Heart left ventricle (tissue), 13 donors: ENCODE measurements around the gene CEACAM4.

Experiments used
- POLR2A ChIP-seq, 2 donors: fragments of 450-650 bp; IDR thresholded peaks; one replicate each; pipeline ENCODE4 v1.6.1; 2017; ENCODE audit warnings: antibody characterized with exemption in 2 of 2, mild to moderate bottlenecking in 2 of 2, moderate library complexity in 2 of 2
- TF ChIP-seq, protein P1 (sequence below), 12 donors: fragments of 200-600 bp; sonication (generic) in 4 of 12; IDR thresholded peaks; one replicate each; pipeline versions ENCODE4 v1.5.0 to v1.8.0; 2018 to 2022; ENCODE audit warnings: antibody characterized with exemption in 12 of 12, mild to moderate bottlenecking in 5 of 12
- donor health status: ischemic (EF 13 %, LVEDD 7.1; RV severe dilation, severe dysfunction).
- donor health status: DM: no; HTN: yes; CAD: no.
- donor health status: DM: no; HTN: no; CAD: no.
- donor health status: ischemic (EF 25% LVEDD 6.9; RV normal size, moderate dysfunction).
- donor health status: ischemic (EF 25% LVEDD 5.7; RV mildly dilated, moderate dysfunction).
- donor health status: ischemic (EF 35%, LVEDD 5.7; RV mildly dilated, moderate dysfunction).
- donor health status: nonischemic (EF 11% LVEDD 7.7; RV severe dilation, severe dysfunction).
- donor health status: DM: yes; HTN: yes; CAD: no.
- donor health status: PGD.
- donor health status: ischemic (EF 29% LVEDD 5.4; RV normal size, mild dysfunction).
- donor health status: nonischemic (EF 23%, LVEDD 6.1; RV moderate dilation, normal function).

DNA sequence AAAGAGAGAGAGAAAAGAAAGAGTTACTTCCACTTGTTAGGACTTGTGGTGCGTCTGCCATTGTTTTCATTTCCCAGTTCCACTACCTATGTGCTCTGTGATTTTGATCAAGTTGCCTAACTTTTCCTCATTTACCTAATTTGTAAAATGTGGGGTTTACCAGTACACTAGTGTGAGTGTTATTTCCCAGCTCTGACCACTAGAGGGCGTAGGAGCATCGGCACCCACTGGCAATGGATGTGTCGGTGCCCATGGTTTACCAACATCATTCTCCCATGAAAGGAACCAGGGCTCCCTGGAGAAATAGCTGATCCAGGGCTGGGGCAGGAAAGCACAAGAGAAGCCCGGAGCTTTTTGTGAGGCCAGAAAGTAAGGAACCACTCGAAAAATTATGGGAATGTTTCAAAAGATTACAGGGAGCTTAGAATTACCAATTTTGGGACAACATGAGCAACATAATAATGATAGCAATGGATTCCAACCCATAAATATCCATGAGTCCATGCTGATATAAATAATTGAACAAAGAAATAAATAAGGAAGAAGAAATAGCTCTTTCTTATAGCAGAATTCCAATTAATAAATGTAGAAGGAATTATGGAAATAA lies 15.1 kb upstream of the CEACAM4 start:
- TF ChIP-seq, protein P1, sequence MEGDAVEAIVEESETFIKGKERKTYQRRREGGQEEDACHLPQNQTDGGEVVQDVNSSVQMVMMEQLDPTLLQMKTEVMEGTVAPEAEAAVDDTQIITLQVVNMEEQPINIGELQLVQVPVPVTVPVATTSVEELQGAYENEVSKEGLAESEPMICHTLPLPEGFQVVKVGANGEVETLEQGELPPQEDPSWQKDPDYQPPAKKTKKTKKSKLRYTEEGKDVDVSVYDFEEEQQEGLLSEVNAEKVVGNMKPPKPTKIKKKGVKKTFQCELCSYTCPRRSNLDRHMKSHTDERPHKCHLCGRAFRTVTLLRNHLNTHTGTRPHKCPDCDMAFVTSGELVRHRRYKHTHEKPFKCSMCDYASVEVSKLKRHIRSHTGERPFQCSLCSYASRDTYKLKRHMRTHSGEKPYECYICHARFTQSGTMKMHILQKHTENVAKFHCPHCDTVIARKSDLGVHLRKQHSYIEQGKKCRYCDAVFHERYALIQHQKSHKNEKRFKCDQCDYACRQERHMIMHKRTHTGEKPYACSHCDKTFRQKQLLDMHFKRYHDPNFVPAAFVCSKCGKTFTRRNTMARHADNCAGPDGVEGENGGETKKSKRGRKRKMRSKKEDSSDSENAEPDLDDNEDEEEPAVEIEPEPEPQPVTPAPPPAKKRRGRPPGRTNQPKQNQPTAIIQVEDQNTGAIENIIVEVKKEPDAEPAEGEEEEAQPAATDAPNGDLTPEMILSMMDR (IDR thresholded peaks at IDR 0.05) = peak; percentile 64 to 89 (median 80)
- no peak for TF ChIP-seq POLR2A (IDR thresholded peaks at IDR 0.05)
